Measurements from ENCODE around the gene RFC2. TPM values are rescaled to one million over a fixed set of nuclear protein-coding genes. Genes with fewer than 3 reads are reported as not detected.
"Not testable (repeated sequence)": the region's sequence is repeated elsewhere in the genome, so short reads cannot be mapped to it uniquely, and the experiment has no call there.

Gene RFC2
- total RNA-seq, 1 donor from 2014 or later = 17.6 TPM

DNA sequence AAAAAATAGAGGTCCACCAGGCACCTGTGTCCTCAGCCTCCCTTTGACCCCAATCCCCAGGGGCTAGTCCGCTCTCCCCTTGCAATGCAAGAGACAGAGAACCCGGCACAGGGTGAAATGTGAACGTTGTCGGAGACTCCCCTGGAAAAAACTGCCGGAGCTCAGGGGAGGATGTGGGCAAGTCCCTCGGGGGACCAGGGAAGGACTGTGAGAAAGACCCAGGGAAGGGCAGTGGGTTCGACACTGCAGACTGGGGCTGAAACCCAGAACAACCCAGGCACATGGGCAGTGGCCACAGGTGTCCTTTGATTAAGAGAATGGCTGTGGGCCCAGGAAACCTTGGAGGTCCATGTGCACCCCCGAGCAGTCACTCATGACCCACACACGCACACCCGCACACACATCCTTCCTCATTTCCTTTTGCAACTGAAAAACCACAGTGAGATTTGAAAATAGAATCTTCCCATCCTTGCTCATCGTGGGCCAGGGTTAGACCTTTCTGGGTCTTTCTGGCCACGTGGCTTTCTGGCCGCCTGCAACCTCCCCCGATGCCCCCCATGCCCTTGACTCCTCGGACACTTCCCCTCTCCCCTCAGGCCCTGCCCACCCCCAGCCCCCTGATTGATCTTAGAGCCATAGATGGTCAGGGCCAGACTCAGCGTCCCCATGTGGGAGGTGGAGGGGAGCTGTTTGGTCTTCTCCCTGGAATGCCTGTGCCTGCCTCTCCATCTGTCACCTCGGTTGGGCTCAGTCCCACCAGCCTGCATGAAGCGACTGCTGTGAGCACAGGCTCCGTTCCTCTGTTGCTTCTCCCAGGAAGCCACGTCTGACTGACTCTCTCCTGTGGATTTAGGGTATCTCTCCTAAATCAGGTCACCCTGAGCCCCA, 36.5 kb downstream of the RFC2 start:
- DNase-seq = no peak

GRCh38 chr7:74216361-74216761, 37.8 kb downstream of the RFC2 start:
- no peak for DNase-seq

- no peak for DNase-seq
Observed at GRCh38 chr7:74215921-74216320, 38.3 kb downstream of the RFC2 start.

GRCh38 chr7:74214816-74215630, 39.2 kb downstream of the RFC2 start:
- no peak for DNase-seq

DNA sequence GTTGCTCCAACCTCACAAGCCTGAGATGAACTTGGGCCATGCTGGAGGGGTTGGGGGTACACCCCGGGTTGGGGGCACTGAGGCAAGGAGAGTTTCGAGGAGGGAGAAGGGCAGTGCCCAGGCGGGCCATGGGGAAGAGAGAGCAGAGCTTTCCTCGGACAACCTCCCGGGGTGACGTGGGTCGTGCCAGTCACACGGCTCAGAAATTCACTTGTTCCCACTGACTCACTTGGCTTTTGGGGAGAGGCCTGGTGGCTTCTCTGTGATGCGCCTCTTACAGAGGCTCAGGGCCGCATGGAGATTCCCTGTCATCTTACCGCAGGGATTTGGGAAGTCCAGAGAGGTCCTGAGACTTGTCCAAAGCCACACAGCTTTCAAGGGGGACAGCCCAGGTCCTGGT, 41.5 kb downstream of the RFC2 start:
- DNase-seq = no peak

DNA sequence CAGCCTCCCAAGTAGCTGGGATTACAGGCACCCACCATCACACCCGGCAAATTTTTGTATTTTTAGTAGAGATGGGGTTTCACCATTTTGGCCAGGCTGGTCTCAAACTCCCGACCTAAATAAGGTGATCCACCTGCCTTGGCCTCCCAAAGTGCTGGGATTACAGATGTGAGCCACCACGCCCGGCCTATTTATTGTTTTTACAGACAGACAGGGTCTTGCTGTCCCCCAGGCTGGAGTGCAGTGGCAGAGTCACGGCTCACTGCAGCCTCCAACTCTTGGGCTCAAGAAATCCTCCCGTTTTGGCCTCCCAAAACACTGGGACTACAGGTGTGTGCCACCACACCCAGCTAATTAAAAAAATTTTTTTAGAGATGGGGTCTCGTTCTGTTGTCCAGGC, 46.0 kb downstream of the RFC2 start:
- DNase-seq = not testable (repeated sequence)

- no peak for DNase-seq
Observed at GRCh38 chr7:74207586-74207985, 46.6 kb downstream of the RFC2 start.

- peak; percentile 87 for DNase-seq
Observed at GRCh38 chr7:74206589-74207120, 47.5 kb downstream of the RFC2 start.

DNA sequence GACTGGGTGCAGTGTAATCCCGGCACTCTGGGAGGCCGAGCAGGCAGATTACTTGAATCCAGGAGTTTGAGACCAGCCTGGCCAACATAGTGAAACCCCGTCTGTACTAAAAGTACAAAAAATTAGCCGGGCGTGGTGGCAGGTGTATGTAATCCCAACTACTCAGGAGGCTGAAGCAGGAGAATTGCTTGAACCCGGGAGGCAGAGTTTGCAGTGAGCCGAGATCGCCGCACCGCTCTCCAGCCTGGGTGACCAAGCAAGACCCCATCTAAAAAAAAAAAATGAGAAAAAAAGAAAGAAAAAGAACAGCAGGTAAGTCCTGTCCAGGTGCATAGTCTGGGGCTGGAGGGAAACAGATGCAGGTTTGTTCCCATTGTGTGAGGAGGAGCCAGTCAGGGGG, 48.1 kb downstream of the RFC2 start:
- not testable (repeated sequence) for DNase-seq

DNA sequence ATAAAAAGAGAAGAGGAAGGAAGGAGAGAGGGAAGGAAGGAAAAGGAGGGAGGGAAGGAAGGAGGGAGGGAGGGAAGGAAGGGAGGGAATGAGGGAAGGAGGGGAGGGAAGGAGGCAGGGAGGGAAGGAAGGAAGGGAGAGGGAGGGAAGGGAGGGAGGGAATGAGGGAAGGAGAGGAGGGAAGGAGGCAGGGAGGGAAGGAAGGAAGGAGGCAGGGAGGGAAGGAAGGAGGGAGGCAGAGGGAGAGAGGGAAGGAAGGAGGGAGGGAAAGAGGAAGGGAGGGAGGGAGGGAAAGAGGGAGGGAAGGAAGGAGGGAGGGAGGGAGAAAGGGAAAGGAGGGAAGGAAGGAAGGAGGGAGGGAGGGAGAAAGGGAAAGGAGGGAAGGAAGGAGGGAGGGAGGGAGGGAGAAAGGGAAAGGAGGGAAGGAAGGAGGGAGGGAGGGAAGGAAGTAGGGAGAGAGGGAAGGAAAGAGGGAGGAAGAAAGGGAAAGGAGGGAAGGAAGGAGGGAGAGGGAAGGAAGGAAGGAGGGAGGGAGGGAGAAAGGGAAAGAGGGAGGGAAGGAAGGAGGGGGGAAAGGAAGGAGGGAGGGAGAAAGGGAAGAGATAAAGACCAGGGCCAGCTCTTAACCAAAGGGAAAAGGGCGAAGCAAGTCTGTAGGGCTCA, 50.1 kb downstream of the RFC2 start:
- DNase-seq = no peak

GRCh38 chr7:74202841-74203556, 51.2 kb downstream of the RFC2 start:
- peak; percentile 65 for DNase-seq

DNA sequence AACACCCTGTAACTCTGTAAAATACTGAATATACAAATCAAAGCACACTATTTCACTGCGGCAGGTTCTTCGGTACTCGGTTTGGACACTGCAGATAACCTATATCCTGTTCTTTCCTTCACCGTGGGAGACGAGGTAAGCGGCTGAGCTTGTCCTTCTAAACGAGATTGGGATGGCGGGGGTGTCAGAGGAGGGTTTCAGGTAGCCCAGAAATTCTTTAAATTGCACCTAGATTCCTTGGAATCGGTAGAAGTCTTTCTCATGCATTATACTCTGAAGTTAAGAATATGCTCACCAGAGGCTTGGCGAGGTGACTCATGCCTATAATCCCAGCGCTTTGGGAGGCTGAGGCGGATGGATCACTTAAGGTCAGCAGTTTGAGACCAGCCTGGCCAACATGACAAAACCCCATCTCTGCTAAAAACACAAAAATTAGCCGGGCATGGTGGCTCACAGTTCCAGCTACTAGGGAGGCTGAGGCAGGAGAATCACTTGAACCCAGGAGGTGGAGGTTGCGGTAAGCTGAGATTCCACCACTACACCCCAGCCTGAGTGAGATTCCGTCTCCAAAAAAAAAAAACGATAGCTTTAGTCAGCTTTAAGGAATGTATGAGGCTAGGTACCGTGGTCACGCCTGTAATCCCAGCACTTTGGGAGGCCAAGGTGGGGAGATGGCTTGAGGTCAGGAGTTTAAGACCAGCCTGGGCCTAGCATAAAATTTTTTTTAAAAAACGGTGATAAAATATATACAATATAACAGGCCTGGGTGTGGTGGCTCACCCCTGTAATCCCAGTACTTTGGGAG, 54.4 kb downstream of the RFC2 start:
- no peak for DNase-seq

DNA sequence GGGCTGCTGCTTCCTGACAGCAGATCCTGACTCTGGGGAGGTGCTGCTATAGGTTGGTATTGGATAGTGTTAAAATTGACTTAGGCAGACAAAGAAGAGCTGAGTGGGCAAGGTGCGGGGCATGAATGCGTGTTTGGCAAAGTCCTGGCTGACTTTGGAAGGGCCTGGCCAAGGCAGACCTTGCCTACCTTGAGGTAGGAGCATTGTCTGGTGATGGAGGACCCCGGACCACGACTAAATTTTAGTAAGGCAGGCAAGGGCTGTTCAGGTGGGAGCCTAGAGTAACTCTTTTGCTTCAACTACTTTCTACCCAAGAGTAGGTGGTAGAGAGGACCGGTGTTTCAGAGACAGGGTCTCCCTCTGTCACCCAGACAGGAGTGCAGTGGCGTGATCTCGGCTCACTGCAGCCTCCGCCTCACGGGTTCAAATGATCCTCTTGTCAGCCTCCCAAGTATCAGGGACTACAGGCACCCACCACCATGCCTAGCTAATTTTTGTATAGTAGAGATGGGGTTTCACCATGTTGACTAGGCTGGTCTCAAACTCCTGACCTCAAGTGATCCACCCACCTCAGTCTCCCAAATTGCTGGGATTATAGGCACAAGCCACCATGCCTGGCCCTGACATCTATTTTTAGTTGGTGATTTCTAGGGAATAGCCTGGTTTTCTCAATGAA, 56.6 kb downstream of the RFC2 start:
- no peak for DNase-seq

DNA sequence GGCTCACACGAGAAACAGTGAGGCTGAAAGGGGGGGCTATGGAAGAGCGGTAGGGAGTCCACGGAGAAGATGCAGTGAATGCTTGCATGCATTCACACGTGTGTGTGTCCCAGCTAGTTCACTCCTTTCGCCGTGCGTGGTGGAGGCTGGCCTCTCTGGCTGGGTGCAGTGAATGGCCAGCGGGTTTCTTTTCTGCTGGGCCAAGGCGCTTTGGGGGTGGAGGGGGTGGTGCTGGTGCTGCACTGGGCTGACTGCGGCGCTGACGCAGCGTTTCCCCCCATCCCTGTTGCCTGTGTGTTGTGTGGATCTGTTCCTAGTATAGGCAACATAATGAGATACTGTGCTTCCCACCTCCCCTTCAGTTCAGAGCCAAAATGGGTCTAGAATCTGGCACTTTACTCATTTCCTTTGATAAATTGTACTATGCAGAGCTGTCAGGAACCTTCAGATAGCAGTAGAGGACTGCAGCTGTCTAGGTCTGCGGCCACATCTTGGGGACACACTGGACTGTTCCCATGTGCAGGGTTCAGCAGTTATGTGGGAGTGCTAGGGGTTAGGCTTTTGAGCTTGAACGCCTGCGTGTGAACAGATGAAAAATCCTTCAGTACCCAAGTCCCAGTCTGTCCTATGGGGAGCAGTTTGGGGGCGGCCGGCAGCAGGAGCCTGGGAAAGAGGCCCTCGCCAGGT, 58.1 kb downstream of the RFC2 start:
- not testable (repeated sequence) for DNase-seq

DNA sequence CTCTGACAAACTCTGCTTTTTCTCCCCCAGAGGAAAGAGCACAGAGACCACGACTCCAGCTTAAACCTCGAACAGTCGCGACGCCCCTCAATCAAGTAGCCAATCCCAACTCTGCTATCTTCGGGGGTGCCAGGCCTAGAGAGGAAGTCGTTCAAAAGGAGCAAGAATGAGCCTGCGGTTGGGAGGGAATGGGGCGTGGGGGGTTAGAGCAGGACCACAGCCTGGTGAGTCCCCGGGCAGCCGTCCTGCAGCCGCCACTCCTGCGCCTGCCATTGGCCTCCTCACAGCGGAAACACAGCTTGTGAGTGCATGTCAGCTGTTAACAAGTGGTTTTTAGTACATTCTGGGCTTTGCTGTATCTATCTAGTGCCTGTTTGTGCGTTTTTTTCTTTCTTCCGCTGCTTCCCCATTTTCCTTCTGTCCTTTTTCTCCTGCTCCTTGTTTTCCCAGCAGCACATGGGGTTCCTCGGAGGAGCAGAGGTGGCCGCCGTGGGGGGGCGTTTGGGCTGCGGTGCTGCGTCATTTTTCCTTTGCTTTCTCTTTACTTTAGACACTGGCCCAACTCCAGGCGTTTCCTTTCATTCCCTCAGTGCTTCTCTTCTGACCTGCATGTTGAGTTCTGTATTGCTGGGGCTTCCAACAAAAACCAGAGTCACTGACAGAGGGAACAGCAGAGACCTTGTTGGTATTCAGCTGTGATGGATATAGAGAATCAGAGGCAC, 58.9 kb downstream of the RFC2 start:
- DNase-seq = not testable (repeated sequence)

DNA sequence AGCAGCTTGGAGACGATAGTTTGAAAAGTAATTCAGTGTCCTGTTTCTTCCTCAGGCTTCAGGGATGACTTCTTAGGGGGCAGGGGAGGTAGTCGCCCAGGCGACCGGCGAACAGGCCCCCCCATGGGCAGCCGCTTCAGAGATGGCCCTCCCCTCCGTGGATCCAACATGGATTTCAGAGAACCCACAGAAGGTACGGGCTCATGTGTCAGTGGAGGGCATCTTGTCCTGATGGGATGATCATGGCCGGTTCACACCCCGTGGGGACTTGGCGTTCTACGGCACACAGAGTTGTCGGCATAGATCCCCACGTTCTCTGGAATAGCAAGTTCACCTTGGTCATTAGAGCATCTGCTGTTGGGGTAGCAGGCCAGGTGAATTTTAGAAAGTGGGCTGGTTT, 59.5 kb downstream of the RFC2 start:
- no peak for DNase-seq

GRCh38 chr7:74193913-74194312, 60.3 kb downstream of the RFC2 start:
- DNase-seq = no peak

DNA sequence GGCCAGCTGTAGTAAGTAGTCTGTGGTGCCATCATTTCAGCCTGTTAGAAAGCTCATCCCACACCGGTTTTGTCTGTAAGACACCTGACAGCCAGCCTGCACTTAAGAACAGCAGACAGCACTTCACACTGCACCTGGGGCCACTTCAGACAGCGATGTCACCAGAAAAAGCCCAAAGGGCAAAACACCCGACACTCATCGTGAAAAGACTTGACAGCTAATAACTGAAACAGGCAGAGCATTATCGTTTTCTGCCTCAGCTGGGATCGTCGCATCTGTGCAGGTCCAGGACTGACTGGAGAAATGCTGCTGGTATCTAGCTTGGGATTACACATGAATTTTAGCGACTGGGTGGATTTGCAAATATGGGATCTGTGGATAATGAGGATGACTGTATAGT, 61.1 kb downstream of the RFC2 start:
- no peak for DNase-seq

DNA sequence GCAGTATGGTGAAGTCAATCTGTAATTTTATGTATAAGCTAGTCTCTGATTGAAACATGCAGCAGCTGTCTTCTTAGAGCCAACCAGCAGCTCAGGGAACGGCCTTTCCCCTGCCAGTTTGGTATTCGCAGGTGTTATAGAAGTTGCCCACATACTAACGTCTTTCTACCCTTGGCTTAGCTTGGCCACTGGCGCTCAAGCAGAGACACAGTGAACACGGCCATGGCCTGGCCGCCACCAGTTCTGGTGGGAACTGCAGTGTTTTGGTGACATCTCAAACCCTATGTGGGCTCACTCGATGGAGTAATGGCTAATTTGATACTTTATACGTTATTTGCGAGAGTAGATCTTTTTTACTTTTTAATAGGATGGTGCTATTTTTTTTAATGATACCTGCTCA, 63.0 kb downstream of the RFC2 start:
- DNase-seq = no peak
